GM19023 (cell line): ENCODE measurements around the gene GRPEL1.

Source experiments
- ATAC-seq: cut with Tn5 transposase; IDR thresholded peaks from one replicate; pipeline ENCODE4 v1.9.1; 2021; ENCODE audit warnings: mild to moderate bottlenecking, moderate library complexity; ENCODE audit not compliant: unreplicated experiment

Gene GRPEL1

GRCh38 chr4:7046971-7047370 is 20.9 kb downstream of the GRPEL1 start:
- ATAC-seq = no peak

- no peak for ATAC-seq
These were observed 21.6 kb downstream of the GRPEL1 start for GRCh38 chr4:7045961-7046921.

- ATAC-seq = no peak
These were observed 22.3 kb downstream of the GRPEL1 start for GRCh38 chr4:7045553-7045952.

GRCh38 chr4:7044137-7044930 is 23.5 kb downstream of the GRPEL1 start:
- no peak for ATAC-seq

GRCh38 chr4:7043284-7044136 is 24.4 kb downstream of the GRPEL1 start, which contains the start of gene TADA2B:
TADA2B (plus strand) TSS chr4:7043372; CDS start chr4:7043580, 208 bp downstream.
- peak; percentile 56 for ATAC-seq

GRCh38 chr4:7042503-7043283 is 25.2 kb downstream of the GRPEL1 start:
- peak; percentile 86 for ATAC-seq

GRCh38 chr4:7041801-7042502 is 25.9 kb downstream of the GRPEL1 start:
- no peak for ATAC-seq

GRCh38 chr4:7041246-7041645 is 26.6 kb downstream of the GRPEL1 start:
- ATAC-seq = no peak

GRCh38 chr4:7040765-7041164 is 27.1 kb downstream of the GRPEL1 start:
- no peak for ATAC-seq

- no peak for ATAC-seq
These were observed 30.4 kb downstream of the GRPEL1 start for GRCh38 chr4:7037425-7037824.

GRCh38 chr4:7034262-7035081 is 33.4 kb downstream of the GRPEL1 start:
- no peak for ATAC-seq

- no peak for ATAC-seq
These were observed 35.3 kb downstream of the GRPEL1 start for GRCh38 chr4:7032596-7032995.

GRCh38 chr4:7031558-7032449 is 36.1 kb downstream of the GRPEL1 start:
- ATAC-seq = no peak

GRCh38 chr4:7030856-7031255 is 37.0 kb downstream of the GRPEL1 start:
- ATAC-seq = no peak

GRCh38 chr4:7029921-7030320 is 37.9 kb downstream of the GRPEL1 start:
- no peak for ATAC-seq

- ATAC-seq = no peak
These were observed 38.7 kb downstream of the GRPEL1 start for GRCh38 chr4:7029212-7029611.

- ATAC-seq = no peak
These were observed 40.0 kb downstream of the GRPEL1 start for GRCh38 chr4:7027913-7028312.

GRCh38 chr4:7027284-7027683 is 40.6 kb downstream of the GRPEL1 start:
- ATAC-seq = no peak
